ENCODE results near the gene MRPL48. TPM values are rescaled to one million over a fixed set of nuclear protein-coding genes. Genes with fewer than 3 reads are reported as not detected.

MRPL48 gene
- total RNA-seq, 1 donor = 22.5 TPM

DNA sequence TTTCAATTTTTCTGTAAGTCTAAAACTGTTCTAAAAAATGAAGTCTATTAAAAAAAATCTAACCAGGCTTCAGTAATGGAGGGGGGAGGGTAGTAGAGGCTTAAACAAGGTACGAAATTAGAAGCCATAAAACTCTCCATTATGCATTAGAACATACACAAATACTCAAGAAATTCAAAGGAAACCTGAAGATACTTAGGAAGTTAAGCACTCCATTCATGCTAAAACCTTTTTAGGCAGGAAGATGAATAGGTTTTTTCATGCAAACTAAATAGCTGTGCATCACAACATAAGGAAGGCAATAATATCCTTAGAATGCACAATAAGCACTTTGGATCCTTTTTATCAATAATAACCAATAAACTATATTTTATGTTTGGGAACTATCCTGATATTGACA lies 29.2 kb upstream of the MRPL48 start:
- H3K4me3 ChIP-seq (ENCODE audit: low read depth, low read length) = peak overlapping the region; percentile 98
- DNase-seq (ENCODE audit: low read depth) = no peak

DNA sequence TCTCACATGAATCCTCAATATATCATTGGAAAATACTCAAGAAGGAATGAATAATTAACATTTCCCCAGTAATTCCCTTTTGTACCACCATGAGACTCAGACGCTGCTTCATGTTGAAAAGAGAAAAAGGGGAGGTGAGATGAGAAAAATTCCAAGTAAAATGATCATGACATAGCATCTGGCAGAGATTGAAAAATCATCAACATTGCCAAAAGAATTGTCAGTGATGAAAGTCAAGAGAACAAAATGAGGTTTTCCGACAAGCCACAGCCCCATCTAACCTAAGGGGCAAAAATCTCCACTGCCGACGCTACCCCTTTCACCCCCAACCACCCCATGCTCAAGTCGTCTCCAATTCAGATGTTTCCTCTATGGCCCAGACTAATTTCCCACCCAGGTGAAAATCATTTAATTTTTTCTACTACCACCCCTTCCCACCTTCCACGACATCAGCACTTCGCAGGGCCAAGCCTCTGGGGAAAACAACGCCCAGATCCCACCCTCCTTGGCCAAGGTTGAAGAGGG lies 28.0 kb upstream of the MRPL48 start:
- H3K4me3 ChIP-seq (ENCODE audit: low read depth, low read length) = peak overlapping the region; percentile 98
- DNase-seq (ENCODE audit: low read depth) = peak; percentile 28
- TF ChIP-seq, protein P1, sequence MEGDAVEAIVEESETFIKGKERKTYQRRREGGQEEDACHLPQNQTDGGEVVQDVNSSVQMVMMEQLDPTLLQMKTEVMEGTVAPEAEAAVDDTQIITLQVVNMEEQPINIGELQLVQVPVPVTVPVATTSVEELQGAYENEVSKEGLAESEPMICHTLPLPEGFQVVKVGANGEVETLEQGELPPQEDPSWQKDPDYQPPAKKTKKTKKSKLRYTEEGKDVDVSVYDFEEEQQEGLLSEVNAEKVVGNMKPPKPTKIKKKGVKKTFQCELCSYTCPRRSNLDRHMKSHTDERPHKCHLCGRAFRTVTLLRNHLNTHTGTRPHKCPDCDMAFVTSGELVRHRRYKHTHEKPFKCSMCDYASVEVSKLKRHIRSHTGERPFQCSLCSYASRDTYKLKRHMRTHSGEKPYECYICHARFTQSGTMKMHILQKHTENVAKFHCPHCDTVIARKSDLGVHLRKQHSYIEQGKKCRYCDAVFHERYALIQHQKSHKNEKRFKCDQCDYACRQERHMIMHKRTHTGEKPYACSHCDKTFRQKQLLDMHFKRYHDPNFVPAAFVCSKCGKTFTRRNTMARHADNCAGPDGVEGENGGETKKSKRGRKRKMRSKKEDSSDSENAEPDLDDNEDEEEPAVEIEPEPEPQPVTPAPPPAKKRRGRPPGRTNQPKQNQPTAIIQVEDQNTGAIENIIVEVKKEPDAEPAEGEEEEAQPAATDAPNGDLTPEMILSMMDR (IDR thresholded peaks at IDR 0.05; ENCODE audit: insufficient read depth, low read depth, low read length) = peak; percentile 15

More for the DNA sequence above, 29.2 kb upstream of the MRPL48 start:
- TF ChIP-seq, protein P1 (IDR thresholded peaks at IDR 0.05; ENCODE audit: insufficient read depth, low read depth, low read length) = no peak

DNA sequence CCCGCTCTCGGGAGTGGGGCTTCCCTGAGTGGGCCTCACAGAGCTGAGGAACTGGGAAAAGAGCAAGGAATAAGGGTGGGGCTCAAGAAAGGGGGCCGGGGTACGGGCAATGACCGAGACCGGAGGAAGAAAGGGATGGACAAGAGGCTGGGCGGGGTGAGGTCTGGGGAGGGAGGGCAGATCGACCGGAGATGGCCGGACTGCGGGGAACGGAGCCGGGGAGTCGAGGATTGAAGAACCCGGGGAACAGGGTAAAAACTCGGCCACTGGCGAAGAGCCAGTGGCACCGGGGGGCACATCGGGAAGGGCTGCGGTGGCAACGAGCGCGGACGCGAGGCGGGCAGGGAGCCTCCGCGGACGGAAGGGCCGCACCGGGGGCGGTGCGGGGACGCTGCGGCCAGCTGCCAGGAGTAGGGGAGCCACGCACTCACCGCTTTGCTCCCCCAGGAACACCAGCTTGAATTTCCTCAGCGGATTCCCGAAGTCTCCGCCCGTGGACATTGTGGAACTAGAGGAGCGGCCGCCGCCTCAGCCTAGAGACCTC lies 27.5 kb upstream of the MRPL48 start:
- peak; percentile 54 for DNase-seq (ENCODE audit: low read depth)
- TF ChIP-seq, protein P1 (IDR thresholded peaks at IDR 0.05; ENCODE audit: insufficient read depth, low read depth, low read length) = no peak
- peak overlapping the region; percentile 98 for H3K4me3 ChIP-seq (ENCODE audit: low read depth, low read length)

DNA sequence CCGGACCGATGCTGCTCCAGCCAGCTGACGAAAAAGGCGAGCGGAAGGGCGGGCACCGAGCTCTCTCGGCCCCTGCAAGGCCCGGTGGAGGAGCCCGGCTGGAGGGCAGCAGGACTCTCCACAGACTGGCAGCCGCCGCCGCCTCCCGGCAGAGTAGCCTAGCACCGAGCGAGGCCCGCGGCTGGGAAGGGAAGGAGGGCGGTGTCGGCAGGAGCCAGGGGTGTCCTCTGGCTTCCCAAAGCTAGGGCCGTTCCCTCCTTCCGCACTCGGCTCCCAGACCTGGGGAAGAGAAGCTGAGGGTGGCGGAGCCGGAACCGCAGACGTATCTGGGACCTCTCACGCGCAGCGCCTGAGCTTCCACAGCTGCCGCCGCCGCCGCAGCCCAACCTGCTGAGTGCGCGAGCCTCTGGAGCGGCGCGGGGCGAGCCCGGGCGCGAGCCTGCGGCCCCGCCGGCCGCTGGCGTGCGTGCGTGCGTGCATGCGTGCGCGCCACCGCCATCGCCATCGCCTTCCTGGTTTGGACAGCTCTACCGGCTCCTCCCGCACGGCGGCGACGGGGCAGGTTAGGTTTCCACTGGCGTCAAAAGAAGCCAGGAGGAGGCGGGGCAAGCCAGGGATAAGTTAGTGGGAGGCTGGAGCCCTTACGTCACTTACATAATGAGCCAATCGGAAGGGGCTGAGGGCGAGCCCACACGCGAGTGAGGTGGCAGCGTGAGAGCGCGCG lies 26.8 kb upstream of the MRPL48 start, which contains the start of gene RAB6A:
TSS of gene RAB6A (minus strand) at position 396 of the 724 bp plus-strand sequence. CDS start 439 bp downstream, outside the sequence.
- H3K4me3 ChIP-seq (ENCODE audit: low read depth, low read length) = peak within 1 kb of the TSS; percentile 98
- peak; percentile 100 for DNase-seq (ENCODE audit: low read depth)
- TF ChIP-seq, protein P1 (IDR thresholded peaks at IDR 0.05; ENCODE audit: insufficient read depth, low read depth, low read length) = peak; percentile 16

DNA sequence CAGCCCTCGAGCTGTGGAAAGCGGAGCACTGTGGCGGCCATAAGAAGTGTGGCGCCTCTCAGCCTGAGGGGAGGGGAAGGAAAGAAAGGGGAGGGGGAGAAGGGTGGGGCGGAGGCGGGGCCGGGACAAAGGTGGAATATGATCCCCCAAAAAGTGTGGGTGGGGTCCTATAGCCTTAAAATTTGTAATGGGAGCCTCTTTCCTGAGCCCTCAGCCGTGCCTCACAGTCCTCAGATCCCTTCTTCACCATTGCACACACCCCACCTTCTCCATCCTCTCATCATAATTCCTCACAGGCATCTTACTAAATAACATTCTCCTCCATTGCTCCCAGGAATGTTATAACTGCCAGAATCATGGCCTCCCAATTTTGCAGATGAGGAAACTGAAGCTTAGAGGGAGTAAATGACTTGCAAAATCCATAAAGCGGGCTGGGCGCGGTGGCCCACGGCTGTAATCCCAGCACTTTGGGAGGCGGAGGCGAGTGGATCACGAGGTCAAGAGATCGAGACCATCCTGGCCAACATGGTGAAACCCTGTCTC lies 26.2 kb upstream of the MRPL48 start:
- no peak for DNase-seq (ENCODE audit: low read depth)
- peak overlapping the region; percentile 50 for H3K4me3 ChIP-seq (ENCODE audit: low read depth, low read length)
- TF ChIP-seq, protein P1 (IDR thresholded peaks at IDR 0.05; ENCODE audit: insufficient read depth, low read depth, low read length) = peak; percentile 0

DNA sequence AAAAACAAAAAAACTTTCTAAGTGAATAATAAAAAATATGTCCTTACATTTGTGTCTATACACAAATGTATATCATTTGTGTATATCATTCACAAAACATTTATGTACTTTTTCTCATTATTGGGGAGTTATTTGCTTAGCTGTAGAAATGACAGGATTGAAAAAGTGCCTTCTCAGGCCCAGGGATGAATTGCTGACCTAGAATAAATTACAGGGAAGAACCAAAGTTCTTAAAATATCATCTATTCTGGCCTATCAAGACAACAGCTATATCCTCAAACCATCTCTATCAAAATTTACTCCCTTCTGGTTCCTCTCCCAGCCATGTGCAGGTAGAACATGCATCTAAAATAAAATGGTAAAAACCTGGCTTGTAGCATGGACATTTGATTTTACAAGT lies 24.9 kb upstream of the MRPL48 start:
- DNase-seq (ENCODE audit: low read depth) = no peak
- TF ChIP-seq, protein P1 (IDR thresholded peaks at IDR 0.05; ENCODE audit: insufficient read depth, low read depth, low read length) = no peak
- H3K4me3 ChIP-seq (ENCODE audit: low read depth, low read length) = no peak overlapping the region
